Measurements from ENCODE around the gene SMCO2.

The SMCO2 gene

GRCh38 chr12:27446436-27446835 lies at the start of gene SMCO2:
SMCO2 (plus strand) TSS chr12:27446736; CDS start chr12:27470632, 23,896 bp downstream.
- DNase-seq (ENCODE audit: low read depth), result no peak

GRCh38 chr12:27398466-27398865 lies 48.1 kb upstream of the SMCO2 start:
- DNase-seq (ENCODE audit: low read depth), result no peak

- DNase-seq (ENCODE audit: low read depth), result no peak
These were observed 47.5 kb upstream of the SMCO2 start for GRCh38 chr12:27399074-27399473.

GRCh38 chr12:27400856-27401354 lies 45.6 kb upstream of the SMCO2 start:
- DNase-seq (ENCODE audit: low read depth), result no peak

- DNase-seq (ENCODE audit: low read depth), result no peak
These were observed 34.5 kb upstream of the SMCO2 start for GRCh38 chr12:27412047-27412446.

GRCh38 chr12:27422697-27423096 lies 23.8 kb upstream of the SMCO2 start:
- no peak for DNase-seq (ENCODE audit: low read depth)

- no peak for DNase-seq (ENCODE audit: low read depth)
These were observed 21.8 kb upstream of the SMCO2 start for GRCh38 chr12:27424631-27425230.

GRCh38 chr12:27425306-27425705 lies 21.2 kb upstream of the SMCO2 start:
- no peak for DNase-seq (ENCODE audit: low read depth)

- DNase-seq (ENCODE audit: low read depth), result no peak
These were observed 19.6 kb upstream of the SMCO2 start for GRCh38 chr12:27426743-27427487.

GRCh38 chr12:27427824-27428223 lies 18.7 kb upstream of the SMCO2 start:
- DNase-seq (ENCODE audit: low read depth), result no peak

GRCh38 chr12:27428466-27428865 lies 18.1 kb upstream of the SMCO2 start:
- DNase-seq (ENCODE audit: low read depth), result no peak

- DNase-seq (ENCODE audit: low read depth), result no peak
These were observed 16.9 kb upstream of the SMCO2 start for GRCh38 chr12:27429606-27430005.

- DNase-seq (ENCODE audit: low read depth), result no peak
These were observed 15.4 kb upstream of the SMCO2 start for GRCh38 chr12:27431185-27431584.

- peak; percentile 8 for DNase-seq (ENCODE audit: low read depth)
These were observed 11.6 kb upstream of the SMCO2 start for GRCh38 chr12:27434673-27435565.

GRCh38 chr12:27436029-27436428 lies 10.5 kb upstream of the SMCO2 start:
- no peak for DNase-seq (ENCODE audit: low read depth)

GRCh38 chr12:27436768-27437167 lies 9.8 kb upstream of the SMCO2 start:
- DNase-seq (ENCODE audit: low read depth), result no peak

- DNase-seq (ENCODE audit: low read depth), result no peak
These were observed 8.7 kb upstream of the SMCO2 start for GRCh38 chr12:27437839-27438238.

- no peak for DNase-seq (ENCODE audit: low read depth)
These were observed 1.2 kb downstream of the SMCO2 start for GRCh38 chr12:27447761-27448160.

- DNase-seq (ENCODE audit: low read depth), result no peak
These were observed 2.5 kb downstream of the SMCO2 start for GRCh38 chr12:27449026-27449425.

GRCh38 chr12:27449893-27450534 lies 3.5 kb downstream of the SMCO2 start:
- DNase-seq (ENCODE audit: low read depth), result no peak

GRCh38 chr12:27451036-27451825 lies 4.7 kb downstream of the SMCO2 start:
- DNase-seq (ENCODE audit: low read depth), result no peak

Data from activated T-cell treated with anti-CD3 and anti-CD28 coated beads for 1 hour (primary cell).